ENCODE measurements around the gene DAPK3. TPM values are rescaled to one million over a fixed set of nuclear protein-coding genes. Genes with fewer than 3 reads are reported as not detected.
"Not testable (repeated sequence)": the region's sequence is repeated elsewhere in the genome, so short reads cannot be mapped to it uniquely, and the experiment has no call there.

Gene DAPK3
- total RNA-seq, 1 experiment from 2014 or later, result 148 TPM

GRCh38 chr19:3979289-3979673 lies 8.4 kb upstream of the DAPK3 start:
- no peak for DNase-seq (ENCODE audit: low read depth)

GRCh38 chr19:3978145-3978544 lies 7.2 kb upstream of the DAPK3 start:
- DNase-seq (ENCODE audit: low read depth), result no peak

- DNase-seq (ENCODE audit: low read depth), result no peak
These were observed 6.6 kb upstream of the DAPK3 start for GRCh38 chr19:3977242-3978143.

- DNase-seq (ENCODE audit: low read depth), result peak; percentile 36
These were observed 5.8 kb upstream of the DAPK3 start for GRCh38 chr19:3976495-3977241.

GRCh38 chr19:3975637-3976087 lies 4.8 kb upstream of the DAPK3 start:
- DNase-seq (ENCODE audit: low read depth), result peak; percentile 24

- DNase-seq (ENCODE audit: low read depth), result peak; percentile 26
These were observed 4.2 kb upstream of the DAPK3 start for GRCh38 chr19:3975144-3975543.

GRCh38 chr19:3970313-3970807 lies 539 bp downstream of the DAPK3 start:
- DNase-seq (ENCODE audit: low read depth), result no peak

GRCh38 chr19:3969435-3970312 lies 1.2 kb downstream of the DAPK3 start:
- DNase-seq (ENCODE audit: low read depth), result peak; percentile 95

GRCh38 chr19:3968556-3969434 lies 2.1 kb downstream of the DAPK3 start:
- peak; percentile 100 for DNase-seq (ENCODE audit: low read depth)

GRCh38 chr19:3967983-3968382 lies 2.9 kb downstream of the DAPK3 start:
- not testable (repeated sequence) for DNase-seq (ENCODE audit: low read depth)

GRCh38 chr19:3966051-3967017 lies 4.6 kb downstream of the DAPK3 start:
- DNase-seq (ENCODE audit: low read depth), result no peak

- no peak for DNase-seq (ENCODE audit: low read depth)
These were observed 6.4 kb downstream of the DAPK3 start for GRCh38 chr19:3964256-3965194.

GRCh38 chr19:3963458-3964255 lies 7.2 kb downstream of the DAPK3 start:
- no peak for DNase-seq (ENCODE audit: low read depth)

GRCh38 chr19:3961007-3961406 lies 9.9 kb downstream of the DAPK3 start:
- no peak for DNase-seq (ENCODE audit: low read depth)

- no peak for DNase-seq (ENCODE audit: low read depth)
These were observed 11.2 kb downstream of the DAPK3 start for GRCh38 chr19:3959766-3960131.

GRCh38 chr19:3958836-3959765 lies 11.8 kb downstream of the DAPK3 start:
- DNase-seq (ENCODE audit: low read depth), result no peak
